ENCODE results near the gene FGF22.
A peak's percentile ranks its signal among the peaks of the same experiment; 100 is the strongest.

Gene FGF22

GRCh38 chr19:680287-681028 is 40.8 kb downstream of the FGF22 start:
- peak; percentile 98 for DNase-seq (ENCODE audit: low read depth)

- no peak for DNase-seq (ENCODE audit: low read depth)
Observed at GRCh38 chr19:681029-682019, 41.6 kb downstream of the FGF22 start.

- DNase-seq (ENCODE audit: low read depth), result no peak
Observed at GRCh38 chr19:682678-683320, 43.1 kb downstream of the FGF22 start.

- no peak for DNase-seq (ENCODE audit: low read depth)
Observed at GRCh38 chr19:685454-685931, 45.8 kb downstream of the FGF22 start.

GRCh38 chr19:686589-687297 is 47.1 kb downstream of the FGF22 start:
- DNase-seq (ENCODE audit: low read depth), result no peak

- DNase-seq (ENCODE audit: low read depth), result no peak
Observed at GRCh38 chr19:687569-688166, 48.0 kb downstream of the FGF22 start.

- DNase-seq (ENCODE audit: low read depth), result no peak
Observed at GRCh38 chr19:688214-688613, 48.5 kb downstream of the FGF22 start.

- DNase-seq (ENCODE audit: low read depth), result no peak
Observed at GRCh38 chr19:688992-689391, 49.3 kb downstream of the FGF22 start.

- DNase-seq (ENCODE audit: low read depth), result no peak
Observed at GRCh38 chr19:690203-690602, 50.5 kb downstream of the FGF22 start.
